ENCODE measurements around the gene IZUMO4.

DNA sequence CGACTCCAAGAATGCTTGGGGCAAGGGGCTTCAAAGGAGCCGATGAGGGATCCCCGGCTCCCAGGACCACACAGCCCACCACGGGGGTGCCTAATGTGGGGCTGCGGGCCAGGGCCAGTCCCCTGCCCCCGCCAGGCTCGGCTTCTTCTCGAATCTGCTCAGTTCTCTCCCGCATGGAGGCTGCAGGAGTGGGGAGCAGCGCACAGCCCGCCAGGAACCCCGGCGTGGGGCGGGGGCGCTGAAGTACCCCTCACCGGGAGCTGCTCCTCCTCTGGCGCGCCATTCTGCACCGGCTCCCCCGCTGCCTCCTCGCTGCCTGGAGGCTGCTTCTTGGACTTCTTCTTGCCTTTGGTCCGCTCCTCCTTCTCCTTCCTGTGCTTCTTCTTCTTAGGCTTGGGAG lies 14.7 kb downstream of the IZUMO4 start:
- TF ChIP-seq, protein P1, sequence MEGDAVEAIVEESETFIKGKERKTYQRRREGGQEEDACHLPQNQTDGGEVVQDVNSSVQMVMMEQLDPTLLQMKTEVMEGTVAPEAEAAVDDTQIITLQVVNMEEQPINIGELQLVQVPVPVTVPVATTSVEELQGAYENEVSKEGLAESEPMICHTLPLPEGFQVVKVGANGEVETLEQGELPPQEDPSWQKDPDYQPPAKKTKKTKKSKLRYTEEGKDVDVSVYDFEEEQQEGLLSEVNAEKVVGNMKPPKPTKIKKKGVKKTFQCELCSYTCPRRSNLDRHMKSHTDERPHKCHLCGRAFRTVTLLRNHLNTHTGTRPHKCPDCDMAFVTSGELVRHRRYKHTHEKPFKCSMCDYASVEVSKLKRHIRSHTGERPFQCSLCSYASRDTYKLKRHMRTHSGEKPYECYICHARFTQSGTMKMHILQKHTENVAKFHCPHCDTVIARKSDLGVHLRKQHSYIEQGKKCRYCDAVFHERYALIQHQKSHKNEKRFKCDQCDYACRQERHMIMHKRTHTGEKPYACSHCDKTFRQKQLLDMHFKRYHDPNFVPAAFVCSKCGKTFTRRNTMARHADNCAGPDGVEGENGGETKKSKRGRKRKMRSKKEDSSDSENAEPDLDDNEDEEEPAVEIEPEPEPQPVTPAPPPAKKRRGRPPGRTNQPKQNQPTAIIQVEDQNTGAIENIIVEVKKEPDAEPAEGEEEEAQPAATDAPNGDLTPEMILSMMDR (IDR thresholded peaks at IDR 0.05), result no peak
- no peak for TF ChIP-seq POLR2A (IDR thresholded peaks at IDR 0.05)

Measured in heart left ventricle (tissue), 13 donors.